HEK293T (cell line): ENCODE results near the gene IL10.
A peak's percentile ranks its signal among the peaks of the same experiment; 100 is the strongest.

Experiments
- CTCF ChIA-PET: fragments of 350-600 bp; formaldehyde crosslinking; extraction: SDS; loops from one replicate; lab custom pipeline; 2021; ENCODE audit warnings: antibody characterized with exemption, inconsistent platforms; lab: Yijun Ruan, JAX
- POLR2A ChIA-PET: fragments of 350-600 bp; formaldehyde crosslinking; extraction: SDS; loops from one replicate; lab custom pipeline; 2020; ENCODE audit warnings: antibody characterized with exemption, inconsistent platforms; lab: Yijun Ruan, JAX
- DNase-seq: peaks from one replicate; pipeline ENCODE4 v3.0.0; 2012; ENCODE audit warnings: mixed read lengths; ENCODE audit errors: extremely low spot score
- ARNT ChIP-seq: fragments of 450-650 bp; IDR thresholded peaks from 2 replicates; pipeline ENCODE4 v1.6.1; 2017; ENCODE audit warnings: mild to moderate bottlenecking
- BHLHE40 ChIP-seq: fragments of 450-650 bp; IDR thresholded peaks from 2 replicates; pipeline ENCODE4 v1.6.1; 2016; ENCODE audit warnings: mild to moderate bottlenecking, moderate library complexity, borderline replicate concordance
- CTBP1 ChIP-seq: fragments of 450-650 bp; IDR thresholded peaks from 2 replicates; pipeline ENCODE4 v1.6.1; 2016; ENCODE audit warnings: borderline replicate concordance
- ELF4 ChIP-seq: fragments of 450-650 bp; IDR thresholded peaks from 2 replicates; pipeline ENCODE4 v1.6.1; 2017; ENCODE audit warnings: antibody characterized with exemption
- FOXA1 ChIP-seq: fragments of 450-650 bp; IDR thresholded peaks from 2 replicates; pipeline ENCODE4 v1.6.1; 2016; ENCODE audit warnings: mild to moderate bottlenecking
- FOXK2 ChIP-seq: fragments of 450-650 bp; IDR thresholded peaks from 2 replicates; pipeline ENCODE4 v1.6.1; 2016; ENCODE audit warnings: mild to moderate bottlenecking
- FOXM1 ChIP-seq: fragments of 450-650 bp; IDR thresholded peaks from 2 replicates; pipeline ENCODE4 v1.6.1; 2017; ENCODE audit warnings: mild to moderate bottlenecking, borderline replicate concordance
- HDGF ChIP-seq: fragments of 450-650 bp; IDR thresholded peaks from 2 replicates; pipeline ENCODE4 v1.6.1; 2017; ENCODE audit warnings: antibody characterized with exemption, borderline replicate concordance
- L3MBTL2 ChIP-seq: fragments of 450-650 bp; conservative IDR thresholded peaks from 2 replicates; pipeline ENCODE4 v1.6.1; 2016; ENCODE audit warnings: mild to moderate bottlenecking
- LEF1 ChIP-seq: fragments of 450-650 bp; IDR thresholded peaks from 2 replicates; pipeline ENCODE4 v1.6.1; 2017; ENCODE audit warnings: mild to moderate bottlenecking, borderline replicate concordance
- NFRKB ChIP-seq: fragments of 450-650 bp; IDR thresholded peaks from 2 replicates; pipeline ENCODE4 v1.6.1; 2016; ENCODE audit warnings: mild to moderate bottlenecking, moderate library complexity
- SP1 ChIP-seq: fragments of 450-650 bp; IDR thresholded peaks from 2 replicates; pipeline ENCODE4 v1.6.1; 2017
- SUZ12 ChIP-seq: fragments of 450-650 bp; IDR thresholded peaks from 2 replicates; pipeline ENCODE4 v1.6.1; 2016; ENCODE audit warnings: mild to moderate bottlenecking
- TARDBP ChIP-seq: fragments of 450-650 bp; IDR thresholded peaks from 2 replicates; pipeline ENCODE4 v1.6.1; 2016
- ZNF384 ChIP-seq: fragments of 450-650 bp; IDR thresholded peaks from 2 replicates; pipeline ENCODE4 v1.6.1; 2016
- TF ChIP-seq, protein P1 (sequence below): fragments of 450-650 bp; IDR thresholded peaks from 2 replicates; pipeline ENCODE4 v1.6.1; 2016

IL10 gene

DNA sequence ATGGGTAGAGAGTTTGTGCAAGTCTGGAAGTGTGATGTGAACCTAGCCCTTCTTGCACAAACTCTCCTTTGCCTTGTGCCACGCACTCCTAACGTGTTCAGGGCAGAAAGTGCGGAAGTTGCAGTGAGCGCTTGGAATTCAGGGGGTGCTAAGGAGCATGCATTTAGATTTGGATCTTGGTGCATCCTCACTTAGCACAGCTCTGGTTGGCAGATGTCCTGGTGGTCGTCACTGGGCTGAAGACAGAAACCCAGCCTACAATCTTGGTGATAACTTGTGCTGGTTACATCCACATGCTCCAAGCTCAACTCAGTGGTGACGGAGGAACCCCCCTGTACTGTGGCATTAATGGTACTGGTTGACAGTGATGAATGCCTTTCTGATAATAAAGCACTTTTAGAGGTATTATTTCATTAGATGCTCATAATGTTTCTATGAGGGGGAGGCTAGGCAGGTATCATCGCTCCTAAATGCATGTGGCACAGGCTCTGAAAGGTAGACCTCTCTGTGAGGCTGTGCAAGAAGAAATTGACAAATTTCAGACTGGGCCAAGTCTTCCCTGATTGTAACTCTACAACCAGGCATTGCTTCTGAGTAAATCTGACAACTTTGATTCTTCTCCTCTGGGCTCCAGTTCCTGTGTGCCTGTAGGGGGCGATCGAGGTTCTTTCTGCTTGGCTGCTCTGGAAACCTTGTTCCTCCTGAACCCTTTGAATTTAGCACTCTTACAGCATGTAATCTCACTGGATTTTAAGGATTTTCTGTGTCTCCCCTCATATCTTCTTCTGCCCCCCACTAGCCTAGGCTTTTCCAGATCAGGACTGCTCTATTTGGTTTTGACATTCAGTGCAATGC lies 47.0 kb downstream of the IL10 start:
- TF ChIP-seq SP1 = no peak
- no peak for TF ChIP-seq BHLHE40
- TF ChIP-seq TARDBP = no peak
- TF ChIP-seq, protein P1, sequence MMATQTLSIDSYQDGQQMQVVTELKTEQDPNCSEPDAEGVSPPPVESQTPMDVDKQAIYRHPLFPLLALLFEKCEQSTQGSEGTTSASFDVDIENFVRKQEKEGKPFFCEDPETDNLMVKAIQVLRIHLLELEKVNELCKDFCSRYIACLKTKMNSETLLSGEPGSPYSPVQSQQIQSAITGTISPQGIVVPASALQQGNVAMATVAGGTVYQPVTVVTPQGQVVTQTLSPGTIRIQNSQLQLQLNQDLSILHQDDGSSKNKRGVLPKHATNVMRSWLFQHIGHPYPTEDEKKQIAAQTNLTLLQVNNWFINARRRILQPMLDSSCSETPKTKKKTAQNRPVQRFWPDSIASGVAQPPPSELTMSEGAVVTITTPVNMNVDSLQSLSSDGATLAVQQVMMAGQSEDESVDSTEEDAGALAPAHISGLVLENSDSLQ = peak; percentile 57; the same call in 1 of the 2 replicates
- DNase-seq = peak; percentile 71
- POLR2A ChIA-PET = interaction anchor here (1.2 kb wide), 1 partner anchor 90 kb away, joined by 3 read pairs; the partner anchor contains the start of gene DYRK3
- CTCF ChIA-PET = interaction anchor here (0.6 to 2.4 kb wide), 9 partner anchors 8 to 211 kb away, joined by 3 to 15 read pairs (median 3); no protein-coding TSS in a partner anchor

- POLR2A ChIA-PET = no interaction called here
- CTCF ChIA-PET = no interaction called here
- TF ChIP-seq CTBP1 (no peak), FOXK2 (no peak), FOXA1 (no peak)
- no peak for DNase-seq
These were observed 48.4 kb downstream of the IL10 start for GRCh38 chr1:206723805-206724472.

- TF ChIP-seq ZNF384 = no peak
- ChIA-PET CTCF (no interaction called here), POLR2A (no interaction called here)
- DNase-seq = no peak
These were observed 48.9 kb downstream of the IL10 start for GRCh38 chr1:206723462-206723804.

- TF ChIP-seq FOXK2 = no peak
- TF ChIP-seq HDGF = no peak
- TF ChIP-seq L3MBTL2 = no peak
- TF ChIP-seq LEF1 = no peak
- no peak for TF ChIP-seq SP1
- no peak for TF ChIP-seq ELF4
- TF ChIP-seq BHLHE40 = no peak
- no peak for TF ChIP-seq FOXM1
- TF ChIP-seq SUZ12 = no peak
- TF ChIP-seq, protein P1 = no peak
- TF ChIP-seq NFRKB = no peak
- no peak for TF ChIP-seq CTBP1
- ChIA-PET POLR2A (no interaction called here), CTCF (no interaction called here)
- no peak for DNase-seq
These were observed 49.4 kb downstream of the IL10 start for GRCh38 chr1:206722751-206723461.

GRCh38 chr1:206721454-206721853 lies 50.8 kb downstream of the IL10 start:
- no peak for DNase-seq
- ChIA-PET CTCF (no interaction called here), POLR2A (no interaction called here)
- TF ChIP-seq BHLHE40 (no peak), ARNT (no peak), ELF4 (no peak), ZNF384 (no peak), FOXK2 (no peak), LEF1 (no peak), L3MBTL2 (no peak)
- TF ChIP-seq, protein P1 = no peak

DNA sequence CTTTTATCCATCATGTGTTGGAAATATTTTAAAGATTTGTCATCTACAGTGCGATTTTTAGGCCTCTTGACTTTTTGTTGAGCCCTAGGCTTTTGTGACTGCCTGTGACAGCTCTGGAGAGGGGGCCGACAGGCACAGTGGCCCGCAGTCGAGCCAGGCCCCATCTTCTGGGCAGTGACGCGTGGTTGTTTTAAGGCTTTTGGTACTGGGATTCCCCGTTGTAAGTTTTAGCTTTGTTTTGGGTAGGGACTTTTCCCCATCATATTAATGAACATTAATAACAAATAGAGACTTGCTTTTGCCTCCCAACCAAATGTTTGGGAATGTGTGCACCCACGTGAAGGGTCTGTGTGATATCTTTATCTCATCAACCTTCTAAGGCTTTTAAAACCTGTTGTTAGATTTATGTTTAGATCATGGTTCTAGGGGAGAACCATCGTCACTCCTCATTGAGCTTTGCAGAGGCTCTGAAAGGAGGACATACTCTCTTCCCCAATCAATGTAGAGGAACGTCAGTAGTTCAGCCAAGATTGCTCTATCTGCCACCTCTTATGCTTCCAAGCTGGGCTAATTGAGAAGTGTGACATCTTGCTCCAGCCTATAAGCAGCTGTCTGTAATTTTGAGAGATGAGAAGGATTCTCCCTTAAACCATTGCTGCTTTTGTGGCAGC lies 53.0 kb downstream of the IL10 start:
- POLR2A ChIA-PET = no interaction called here
- no peak for DNase-seq
- CTCF ChIA-PET = interaction anchor here (1.2 kb wide), 1 partner anchor 15 kb away, joined by 5 read pairs; no protein-coding TSS in a partner anchor

More for the DNA sequence above, 53.0 kb downstream of the IL10 start:
- no peak for TF ChIP-seq NFRKB
- TF ChIP-seq, protein P1 = no peak
- TF ChIP-seq LEF1 = no peak
- TF ChIP-seq FOXM1 = no peak
- TF ChIP-seq HDGF = no peak
- no peak for TF ChIP-seq TARDBP
